HG03039 (cell line): ENCODE measurements around the gene ANTXR1.

Experiments
- ATAC-seq: cut with Tn5 transposase; IDR thresholded peaks from one replicate; pipeline ENCODE4 v1.9.1; 2021; ENCODE audit warnings: mild to moderate bottlenecking, moderate library complexity; ENCODE audit not compliant: unreplicated experiment

ANTXR1 gene

GRCh38 chr2:69003731-69004130 is 9.2 kb upstream of the ANTXR1 start:
- no peak for ATAC-seq

- ATAC-seq: no peak
Observed at GRCh38 chr2:69007169-69007568, 5.8 kb upstream of the ANTXR1 start.

- no peak for ATAC-seq
Observed at GRCh38 chr2:69007603-69008002, 5.4 kb upstream of the ANTXR1 start.

GRCh38 chr2:69010437-69011194 is 2.4 kb upstream of the ANTXR1 start:
- ATAC-seq: no peak

GRCh38 chr2:69011611-69012157 is 1.3 kb upstream of the ANTXR1 start:
- no peak for ATAC-seq

- ATAC-seq: no peak
Observed at GRCh38 chr2:69012310-69013141, 453 bp upstream of the ANTXR1 start.

- ATAC-seq: no peak
Observed at GRCh38 chr2:69013840-69014821, 1.2 kb downstream of the ANTXR1 start.

- ATAC-seq: no peak
Observed at GRCh38 chr2:69017080-69017479, 4.1 kb downstream of the ANTXR1 start.

- ATAC-seq: no peak
Observed at GRCh38 chr2:69017835-69018234, 4.9 kb downstream of the ANTXR1 start.

GRCh38 chr2:69018678-69019095 is 5.7 kb downstream of the ANTXR1 start:
- no peak for ATAC-seq

- no peak for ATAC-seq
Observed at GRCh38 chr2:69020496-69021426, 7.8 kb downstream of the ANTXR1 start.

- no peak for ATAC-seq
Observed at GRCh38 chr2:69021727-69022126, 8.7 kb downstream of the ANTXR1 start.

- ATAC-seq: no peak
Observed at GRCh38 chr2:69022548-69022947, 9.6 kb downstream of the ANTXR1 start.

- no peak for ATAC-seq
Observed at GRCh38 chr2:69023236-69023635, 10.3 kb downstream of the ANTXR1 start.

GRCh38 chr2:69026026-69026425 is 13.0 kb downstream of the ANTXR1 start:
- ATAC-seq: no peak

GRCh38 chr2:69026691-69027459 is 13.9 kb downstream of the ANTXR1 start:
- ATAC-seq: no peak

GRCh38 chr2:69030800-69031428 is 17.9 kb downstream of the ANTXR1 start:
- no peak for ATAC-seq

- ATAC-seq: no peak
Observed at GRCh38 chr2:69031466-69031865, 18.5 kb downstream of the ANTXR1 start.
